GM12891 (cell line): ENCODE measurements around the gene ACADSB.

ENCODE experiments used
- DNase-seq: peaks from one replicate; pipeline ENCODE4 v3.0.0; 2011; ENCODE audit warnings: low spot score; ENCODE audit not compliant: insufficient read length
- FAIRE-seq: peaks from 2 replicates; lab custom pipeline; 2011; peaks lifted over from hg19 to GRCh38; lab: Jason Lieb, UNC
- PAX5 ChIP-seq: IDR thresholded peaks from 2 replicates; pipeline ENCODE4 v1.6.1; 2011; ENCODE audit warnings: low read length, moderate library complexity, mild to moderate bottlenecking; ENCODE audit not compliant: insufficient read depth, severe bottlenecking
- POLR2A ChIP-seq: IDR thresholded peaks from 2 replicates; pipeline ENCODE4 v1.6.1; 2011; ENCODE audit warnings: low read depth, low read length, control low read depth
- POLR2AphosphoS5 ChIP-seq: IDR thresholded peaks from 2 replicates; pipeline ENCODE4 v1.6.1; 2011; ENCODE audit warnings: low read depth, low read length, control low read depth
- POU2F2 ChIP-seq: IDR thresholded peaks from 2 replicates; pipeline ENCODE4 v1.6.1; 2011; ENCODE audit warnings: low read depth, mild to moderate bottlenecking, control low read depth, low read length, moderate library complexity
- SPI1 ChIP-seq: IDR thresholded peaks from 2 replicates; pipeline ENCODE4 v1.6.1; 2011; ENCODE audit warnings: low read depth, low read length, control low read depth
- TAF1 ChIP-seq: IDR thresholded peaks from 2 replicates; pipeline ENCODE4 v1.6.1; 2011; ENCODE audit warnings: low read depth, low read length, control low read depth

The ACADSB gene

GRCh38 chr10:122984708-122985107 is 24.1 kb upstream of the ACADSB start:
- no peak for DNase-seq
- no peak for TF ChIP-seq POLR2AphosphoS5
- no peak for TF ChIP-seq POU2F2
- no peak for TF ChIP-seq POLR2A
- TF ChIP-seq PAX5 = no peak
- TF ChIP-seq TAF1 = no peak
- TF ChIP-seq SPI1 = no peak
- no peak for FAIRE-seq

- no peak for DNase-seq
- TF ChIP-seq POU2F2 (no peak), TAF1 (no peak), SPI1 (no peak), POLR2AphosphoS5 (no peak), PAX5 (no peak), POLR2A (no peak)
- no peak for FAIRE-seq
Measured at GRCh38 chr10:122986335-122986734, 22.5 kb upstream of the ACADSB start.

GRCh38 chr10:122988501-122988900 is 20.3 kb upstream of the ACADSB start:
- TF ChIP-seq POLR2AphosphoS5 (no peak), POLR2A (no peak), TAF1 (no peak), POU2F2 (no peak), SPI1 (no peak), PAX5 (no peak)
- FAIRE-seq = no peak

GRCh38 chr10:122990278-122990677 is 18.5 kb upstream of the ACADSB start:
- FAIRE-seq (no peak), DNase-seq (no peak)
- no peak for TF ChIP-seq PAX5
- no peak for TF ChIP-seq POLR2AphosphoS5
- no peak for TF ChIP-seq SPI1
- TF ChIP-seq TAF1 = no peak
- TF ChIP-seq POU2F2 = no peak
- TF ChIP-seq POLR2A = no peak

More at GRCh38 chr10:122988501-122988900, 20.3 kb upstream of the ACADSB start:
- DNase-seq = no peak

- FAIRE-seq (no peak), DNase-seq (no peak)
- TF ChIP-seq POLR2AphosphoS5 (no peak), SPI1 (no peak), POLR2A (no peak), POU2F2 (no peak), TAF1 (no peak), PAX5 (no peak)
Measured at GRCh38 chr10:122992031-122992585, 16.7 kb upstream of the ACADSB start.

GRCh38 chr10:122993797-122994336 is 14.9 kb upstream of the ACADSB start:
- TF ChIP-seq POLR2A = no peak
- no peak for TF ChIP-seq TAF1
- TF ChIP-seq SPI1 = no peak
- TF ChIP-seq POU2F2 = no peak
- TF ChIP-seq POLR2AphosphoS5 = no peak
- TF ChIP-seq PAX5 = no peak
- DNase-seq (no peak), FAIRE-seq (no peak)

- FAIRE-seq (no peak), DNase-seq (no peak)
- TF ChIP-seq TAF1 (no peak), PAX5 (no peak), SPI1 (no peak), POLR2A (no peak), POU2F2 (no peak), POLR2AphosphoS5 (no peak)
Measured at GRCh38 chr10:122995936-122996335, 12.9 kb upstream of the ACADSB start.

GRCh38 chr10:122997864-122998263 is 10.9 kb upstream of the ACADSB start:
- no peak for DNase-seq
- peak; percentile 70 for FAIRE-seq
- TF ChIP-seq POU2F2 = no peak
- TF ChIP-seq PAX5 = no peak

- DNase-seq = no peak
- TF ChIP-seq SPI1 = no peak
- no peak for TF ChIP-seq POU2F2
- no peak for FAIRE-seq
Measured at GRCh38 chr10:122998360-122998917, 10.4 kb upstream of the ACADSB start.

- DNase-seq (no peak), FAIRE-seq (no peak)
- no peak for TF ChIP-seq PAX5
Measured at GRCh38 chr10:122998934-122999333, 9.9 kb upstream of the ACADSB start.
